Activated CD4-positive, alpha-beta T cell treated with anti-CD3 and anti-CD28 coated beads, Interleukin-10, Interleukin-2, amounts not matched to agents 100 ng/mL and 50 ng/mL, durations not matched to agents 16 hours and 8 hours (primary cell): ENCODE results near the gene SLC30A10.
A peak's percentile ranks its signal among the peaks of the same experiment; 100 is the strongest.
"Not testable (repeated sequence)": the region's sequence is repeated elsewhere in the genome, so short reads cannot be mapped to it uniquely, and the experiment has no call there.

Experiments used
- DNase-seq: peaks from one replicate; pipeline ENCODE4 v3.0.0-alpha.2; 2020

The SLC30A10 gene

DNA sequence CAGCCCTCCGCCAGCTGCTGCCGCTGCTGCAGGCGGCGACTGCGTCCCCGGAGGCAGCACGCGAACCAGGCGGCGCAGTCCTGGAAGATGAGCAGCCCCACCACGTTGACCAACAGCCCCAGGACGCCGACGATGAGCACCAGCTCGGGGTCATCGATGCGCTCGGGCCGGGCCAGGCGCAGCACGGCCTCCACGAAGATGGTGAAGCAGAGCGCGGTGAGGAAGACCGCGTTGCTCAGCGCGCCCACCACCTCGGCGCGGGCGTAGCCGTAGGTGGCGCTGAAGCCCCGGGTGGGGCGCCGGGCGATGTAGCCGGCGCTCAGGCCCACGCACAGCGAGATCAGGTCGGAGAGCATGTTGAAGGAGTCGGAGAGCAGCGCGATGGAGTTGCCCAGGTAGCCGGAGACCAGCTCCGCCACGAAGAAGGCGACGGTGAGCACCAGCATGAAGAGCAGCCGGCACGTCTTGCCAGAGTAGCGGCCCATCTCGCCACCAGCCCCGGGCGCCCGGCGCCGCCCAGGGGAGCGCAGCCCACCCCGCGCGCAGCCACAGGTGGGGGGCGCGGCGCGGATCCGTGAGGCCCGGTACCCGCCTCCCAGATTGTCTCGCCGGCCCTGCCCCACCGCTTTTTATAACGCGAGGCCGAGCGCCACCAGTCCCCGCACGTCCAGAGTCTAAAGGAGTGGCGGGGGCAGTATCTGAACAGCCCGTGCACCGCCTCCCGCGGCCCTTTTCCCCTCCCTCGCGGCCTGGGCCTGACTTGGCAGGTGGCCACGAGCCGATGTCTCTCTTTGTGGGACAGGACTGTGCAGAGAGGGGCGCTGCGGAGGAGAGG is at the start of gene SLC30A10:
Gene SLC30A10, minus strand, starts transcription at position 602 of the 835 bp plus-strand sequence. Its CDS starts 117 bp downstream, at position 485.
- DNase-seq, result peak; percentile 7

- no peak for DNase-seq
Measured at GRCh38 chr1:219973213-219973612, 44.9 kb upstream of the SLC30A10 start.

GRCh38 chr1:219967361-219967760 is 39.0 kb upstream of the SLC30A10 start:
- DNase-seq, result no peak

DNA sequence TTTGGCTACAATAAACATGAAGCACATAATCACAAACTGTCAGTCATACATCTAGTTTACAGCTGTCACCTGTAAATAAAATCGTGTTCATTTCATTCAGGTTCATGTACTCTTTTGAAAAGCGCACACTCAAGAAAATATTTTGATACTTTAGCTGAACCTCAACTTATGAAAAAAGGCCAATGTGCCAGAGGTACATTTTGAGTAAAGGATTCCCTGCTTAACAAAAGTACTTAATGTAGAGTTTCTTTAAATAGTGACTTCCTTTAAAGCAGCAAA is 37.7 kb upstream of the SLC30A10 start:
- no peak for DNase-seq

DNA sequence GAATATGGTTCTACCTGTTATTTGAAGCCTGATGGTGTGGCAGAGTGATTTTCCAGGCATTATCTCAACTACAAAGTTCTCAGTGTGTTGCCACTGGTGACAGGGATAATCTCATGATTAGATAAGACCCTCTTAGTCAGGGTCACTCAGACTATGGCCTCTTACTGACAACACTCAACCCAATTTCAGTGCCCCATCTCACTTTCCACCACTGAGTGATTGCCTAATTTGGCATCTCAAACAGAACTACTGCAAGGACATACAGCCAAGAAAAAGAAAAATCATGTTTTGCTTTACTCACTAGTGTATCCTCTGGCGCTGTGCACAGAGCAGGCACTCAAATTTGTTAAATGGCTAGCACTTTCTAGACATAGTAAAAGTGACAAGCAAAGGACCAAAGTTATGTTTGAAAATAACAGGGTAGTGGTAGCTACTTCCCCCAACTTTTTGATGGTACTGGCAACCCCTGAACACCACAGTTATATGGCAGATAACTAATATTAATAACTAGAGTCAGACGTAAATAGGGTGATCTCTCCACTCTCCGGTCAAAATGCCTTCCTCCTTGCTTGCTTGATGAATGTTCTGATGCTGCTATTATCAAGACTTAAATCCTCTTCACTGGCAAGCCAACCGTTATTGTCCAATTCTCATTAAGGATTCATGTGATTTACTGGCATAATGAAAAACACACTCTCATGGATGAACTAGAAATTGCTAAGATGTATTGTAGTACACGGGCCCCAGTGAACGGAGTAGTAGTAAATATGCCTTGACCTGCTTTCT is 37.1 kb upstream of the SLC30A10 start:
- no peak for DNase-seq

- no peak for DNase-seq
Measured at GRCh38 chr1:219963432-219963831, 35.1 kb upstream of the SLC30A10 start.

GRCh38 chr1:219961684-219962083 is 33.3 kb upstream of the SLC30A10 start:
- DNase-seq, result no peak

DNA sequence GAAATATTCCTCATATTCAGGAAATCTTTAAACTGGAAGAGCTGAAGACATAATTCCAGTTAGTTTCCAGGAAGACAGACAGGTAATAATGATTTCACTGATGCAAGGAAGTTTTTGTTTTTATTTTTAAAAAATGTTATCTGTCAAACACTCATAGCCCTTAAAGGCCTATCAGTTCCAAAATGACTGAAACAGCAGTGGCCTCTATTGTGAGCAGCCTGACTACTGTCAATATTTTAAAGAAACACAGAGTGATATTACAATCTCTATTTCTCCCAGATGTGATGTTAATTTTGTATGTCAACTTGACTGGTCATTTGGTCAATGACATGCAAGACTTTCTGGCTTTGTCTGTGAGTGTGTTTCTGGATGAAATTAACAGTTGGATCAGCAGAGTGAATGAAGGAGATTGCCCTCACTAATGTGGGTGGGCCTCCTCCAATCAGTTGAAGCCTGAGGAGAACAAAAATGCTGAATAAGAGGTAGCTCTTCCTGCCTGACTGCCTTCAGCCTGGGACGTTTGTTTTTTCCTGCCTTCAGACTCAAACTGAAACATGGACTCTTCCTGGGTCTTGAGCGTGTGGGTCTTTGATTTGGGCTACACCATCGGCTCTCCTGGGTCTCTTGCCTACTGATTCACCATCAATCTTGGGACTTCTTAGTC is 31.3 kb upstream of the SLC30A10 start:
- peak; percentile 11 for DNase-seq

- DNase-seq, result no peak
Measured at GRCh38 chr1:219958875-219959417, 30.6 kb upstream of the SLC30A10 start.

GRCh38 chr1:219954736-219955421 is 26.5 kb upstream of the SLC30A10 start:
- no peak for DNase-seq

DNA sequence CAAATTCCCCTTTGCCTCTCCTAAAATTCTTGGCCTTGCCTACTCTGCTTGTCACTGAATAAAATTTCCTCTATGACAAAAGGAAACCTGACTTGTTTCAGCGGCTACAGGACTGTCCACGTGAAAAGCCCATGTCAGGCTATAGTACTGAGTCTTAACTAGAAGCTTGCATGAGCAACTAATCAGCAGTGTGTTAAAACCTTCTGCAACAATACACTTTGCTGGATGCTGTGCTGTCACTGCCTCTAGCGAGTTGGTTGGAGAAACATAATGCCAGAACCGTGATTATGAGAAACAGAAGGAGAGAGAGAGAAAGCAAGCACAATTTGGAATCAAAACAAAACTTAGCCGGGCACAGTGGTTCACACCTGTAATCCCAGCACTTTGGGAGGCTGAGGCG is 25.7 kb upstream of the SLC30A10 start:
- no peak for DNase-seq

- no peak for DNase-seq
Measured at GRCh38 chr1:219952361-219952760, 24.0 kb upstream of the SLC30A10 start.

GRCh38 chr1:219949227-219949626 is 20.9 kb upstream of the SLC30A10 start:
- DNase-seq, result not testable (repeated sequence)

GRCh38 chr1:219948766-219949165 is 20.4 kb upstream of the SLC30A10 start:
- DNase-seq, result not testable (repeated sequence)

GRCh38 chr1:219945795-219946194 is 17.4 kb upstream of the SLC30A10 start:
- DNase-seq, result no peak

GRCh38 chr1:219941179-219942118 is 13.1 kb upstream of the SLC30A10 start:
- no peak for DNase-seq

DNA sequence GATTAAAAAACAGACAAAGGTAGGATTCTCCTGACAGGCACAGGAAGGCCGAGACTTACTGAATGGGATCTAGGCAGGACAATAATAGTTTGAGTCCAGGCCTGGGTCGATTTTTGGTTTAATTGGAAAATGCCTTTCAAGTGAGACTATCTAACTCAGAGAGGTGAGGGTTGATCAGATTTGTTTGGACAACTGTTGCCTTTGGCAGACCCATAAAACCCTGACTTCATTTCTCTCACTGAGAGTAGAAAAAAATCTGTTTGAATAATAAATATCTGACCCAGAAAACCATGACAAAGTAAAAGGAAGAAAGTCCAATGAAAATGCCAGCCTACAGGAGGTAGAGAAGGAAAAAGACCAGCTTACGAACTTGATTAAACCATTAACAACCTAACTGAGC is 12.3 kb upstream of the SLC30A10 start:
- no peak for DNase-seq

DNA sequence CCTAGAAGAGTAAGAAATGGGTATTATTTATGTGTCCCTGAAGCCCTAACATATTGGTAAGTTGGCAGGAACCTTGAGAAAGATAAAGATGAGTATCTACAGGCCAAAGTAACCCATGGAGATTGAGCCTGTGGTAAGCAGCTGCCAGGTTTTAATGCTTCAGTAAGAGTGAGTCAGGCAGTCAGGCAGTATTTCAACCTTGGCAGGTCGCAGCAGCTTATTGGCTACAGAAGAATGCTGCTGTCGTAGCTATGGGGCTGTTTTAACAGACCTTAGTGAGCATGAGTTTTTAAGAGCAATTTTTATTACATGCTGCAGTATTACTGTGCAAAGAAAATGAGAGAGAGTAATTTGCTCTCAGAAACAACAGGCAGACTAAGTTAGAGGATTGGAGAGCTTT is 10.3 kb upstream of the SLC30A10 start:
- no peak for DNase-seq

- DNase-seq, result not testable (repeated sequence)
Measured at GRCh38 chr1:219933763-219934162, 5.4 kb upstream of the SLC30A10 start.

DNA sequence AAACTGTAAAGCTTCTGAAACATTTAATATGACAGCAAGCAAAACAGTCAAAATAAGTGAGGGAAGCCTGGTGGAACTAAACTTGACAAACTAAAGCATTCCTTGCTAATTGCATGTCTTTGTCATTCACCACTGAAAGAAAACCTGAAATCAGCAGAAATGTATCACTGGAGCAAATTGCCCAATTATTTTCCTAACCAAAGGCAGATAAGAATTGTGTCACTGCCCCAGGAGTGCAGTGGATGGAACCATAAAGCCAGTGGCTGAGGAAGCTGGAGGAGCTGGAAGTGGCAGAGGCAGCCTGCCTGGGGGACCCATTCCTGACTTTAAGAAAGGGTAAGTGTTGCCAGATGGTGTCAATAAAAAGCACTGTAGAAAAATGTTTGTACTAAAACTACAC is 2.7 kb upstream of the SLC30A10 start:
- no peak for DNase-seq

DNA sequence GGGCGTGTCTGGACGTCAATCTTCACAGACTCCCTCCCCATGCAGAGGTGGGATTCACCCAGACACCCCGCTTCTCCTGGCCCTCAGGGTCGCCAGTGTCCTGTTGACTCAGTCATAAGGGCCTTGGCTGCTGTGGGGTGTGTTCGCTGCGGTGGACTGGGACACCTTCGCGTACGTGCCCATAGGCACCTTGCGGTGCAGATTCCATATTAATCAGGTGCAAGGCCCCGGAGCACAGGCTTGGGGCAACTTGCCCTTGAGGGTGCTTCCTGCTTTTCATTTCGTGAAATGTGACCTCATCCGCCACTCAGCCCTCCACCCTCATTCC is 398 bp upstream of the SLC30A10 start:
- DNase-seq, result no peak
